ENCODE results near the gene KRTAP10-1. TPM values are rescaled to one million over a fixed set of nuclear protein-coding genes. Genes with fewer than 3 reads are reported as not detected.

KRTAP10-1 gene
- total RNA-seq, 1 experiment from 2014 or later = not detected

GRCh38 chr21:44527156-44527982 lies 12.6 kb downstream of the KRTAP10-1 start:
- no peak overlapping the region for H3K4me3 ChIP-seq (ENCODE audit: low read depth in 2 of 2, low read length in 2 of 2)
- no peaks in the 10 kb centered on the region for H3K4me1 ChIP-seq (ENCODE audit: control insufficient read depth, insufficient read depth, low read length)
- ChIA-PET CTCF (no interaction called here), POLR2A (no interaction called here)
- intact Hi-C loops (cut with micrococcal nuclease; ENCODE audit: unreplicated experiment) (no loop called here), in situ Hi-C loops (cut with HindIII; ENCODE audit: low pct_unique_long_range_greater_than_20kb, low sequenced_read_pairs) (no loop called here)
- no peaks in the 10 kb centered on the region for H3K36me3 ChIP-seq (ENCODE audit: control insufficient read depth, insufficient read depth, low read length)
- no peak overlapping the region for H3K27ac ChIP-seq (ENCODE audit: low read length)
- DNase-seq (ENCODE audit: low read depth, low spot score) (no peak), ATAC-seq (no peak)
- H3K9me3 ChIP-seq (ENCODE audit: control insufficient read depth, insufficient read depth, low read depth, low read length) = no peaks in the 10 kb centered on the region
- no TSS peak for BruUV-seq (replicated peaks)
- no peaks in the 10 kb centered on the region for H3K27me3 ChIP-seq (ENCODE audit: control insufficient read depth, insufficient read depth, low read length)
- no peak for TF ChIP-seq SIN3A (IDR thresholded peaks at IDR 0.05; ENCODE audit: borderline replicate concordance, insufficient read depth, low read depth, low read length)

GRCh38 chr21:44526096-44526997 lies 13.6 kb downstream of the KRTAP10-1 start:
- TF ChIP-seq POLR2AphosphoS5 (IDR thresholded peaks at IDR 0.05; ENCODE audit: low read depth, low read length) = no peak
- TF ChIP-seq SIN3A (IDR thresholded peaks at IDR 0.05; ENCODE audit: borderline replicate concordance, insufficient read depth, low read depth, low read length) = no peak
- no peak for TF ChIP-seq REST (IDR thresholded peaks at IDR 0.05; ENCODE audit: insufficient read depth in 1 of 2, low read depth in 2 of 2, low read length in 1 of 2)
- no peak for TF ChIP-seq TCF7L2 (IDR thresholded peaks at IDR 0.05; ENCODE audit: low read depth, low read length)
- TF ChIP-seq CTCF (IDR thresholded peaks at IDR 0.05) = no peak
- ChIA-PET CTCF (no interaction called here), POLR2A (no interaction called here)
- in situ Hi-C loops (cut with HindIII; ENCODE audit: low pct_unique_long_range_greater_than_20kb, low sequenced_read_pairs) = no loop called here
- no TSS peak for BruUV-seq (replicated peaks)
- Histone ChIP-seq H3K4me1 (ENCODE audit: control insufficient read depth, insufficient read depth, low read length) (no peaks in the 10 kb centered on the region), H3K9me3 (ENCODE audit: control insufficient read depth, insufficient read depth, low read depth, low read length) (no peaks in the 10 kb centered on the region), H3K36me3 (ENCODE audit: control insufficient read depth, insufficient read depth, low read length) (no peaks in the 10 kb centered on the region), H3K27ac (ENCODE audit: low read length) (no peak overlapping the region), H3K27me3 (ENCODE audit: control insufficient read depth, insufficient read depth, low read length) (no peaks in the 10 kb centered on the region), H3K4me3 (ENCODE audit: low read depth in 2 of 2, low read length in 2 of 2) (no peak overlapping the region)
- intact Hi-C loops (cut with micrococcal nuclease; ENCODE audit: unreplicated experiment) = no loop called here
- no peak for ATAC-seq
- DNase-seq (ENCODE audit: low read depth, low spot score) = no peak
